Astrocyte (in vitro differentiated cells and primary cell): ENCODE measurements around the gene PYCARD. TPM values are rescaled to one million over a fixed set of nuclear protein-coding genes. Genes with fewer than 3 reads are reported as not detected.
A peak's percentile ranks its signal among the peaks of the same experiment; 100 is the strongest.

Experiments
- DNase-seq: peaks from one replicate; pipeline ENCODE4 v3.0.0-alpha.2; 2010; ENCODE audit warnings: low read depth
- FAIRE-seq: peaks from 2 replicates; lab custom pipeline; 2011; peaks lifted over from hg19 to GRCh38; lab: Jason Lieb, UNC
- H2AFZ ChIP-seq: 2 replicates; pipeline ENCODE4 v1.6.0; 2012; ENCODE audit warnings: low read depth, low read length, inconsistent platforms
- H3K27ac ChIP-seq: 2 replicates; pipeline ENCODE4 v1.5.1; 2011; ENCODE audit warnings: low read depth, low read length, inconsistent platforms
- H3K27me3 ChIP-seq: 2 replicates; pipeline ENCODE4 v1.6.0; 2011; ENCODE audit warnings: low read length, inconsistent platforms; ENCODE audit not compliant: insufficient read depth
- H3K36me3 ChIP-seq: 2 replicates; pipeline ENCODE4 v1.5.1; 2011; ENCODE audit warnings: low read length, inconsistent platforms; ENCODE audit not compliant: insufficient read depth
- H3K4me1 ChIP-seq: 2 replicates; pipeline ENCODE4 v1.5.1; 2011; ENCODE audit warnings: low read length, inconsistent platforms; ENCODE audit not compliant: insufficient read depth
- H3K4me2 ChIP-seq: 2 replicates; pipeline ENCODE4 v1.6.0; 2012; ENCODE audit warnings: low read length, inconsistent platforms
- H3K4me3 ChIP-seq: 2 replicates; pipeline ENCODE4 v1.5.1; 2011; ENCODE audit warnings: low read depth, mild to moderate bottlenecking, low read length, inconsistent platforms; ENCODE audit not compliant: insufficient read depth
- H3K79me2 ChIP-seq: 2 replicates; pipeline ENCODE4 v1.6.0; 2012; ENCODE audit warnings: mild to moderate bottlenecking, low read length, inconsistent platforms; ENCODE audit not compliant: insufficient read depth
- H3K9ac ChIP-seq: 2 replicates; pipeline ENCODE4 v1.6.0; 2012; ENCODE audit warnings: mild to moderate bottlenecking, low read length, inconsistent platforms
- H3K9me3 ChIP-seq: 2 replicates; pipeline ENCODE4 v1.5.1; 2012; ENCODE audit warnings: low read depth, mild to moderate bottlenecking, low read length, inconsistent platforms; ENCODE audit not compliant: insufficient read depth
- H4K20me1 ChIP-seq: 2 replicates; pipeline ENCODE4 v1.6.0; 2012; ENCODE audit warnings: low read length, inconsistent platforms; ENCODE audit not compliant: insufficient read depth
- H3K27ac Mint-ChIP-seq: one replicate; pipeline ENCODE4 v1.8.0; 2021; ENCODE audit warnings: mild to moderate bottlenecking, mixed read lengths; ENCODE audit not compliant: unreplicated experiment
- H3K27me3 Mint-ChIP-seq: one replicate; pipeline ENCODE4 v1.8.0; 2021; ENCODE audit warnings: low read depth, mixed read lengths; ENCODE audit not compliant: unreplicated experiment
- H3K36me3 Mint-ChIP-seq: one replicate; pipeline ENCODE4 v1.8.0; 2021; ENCODE audit warnings: low read depth, mixed read lengths; ENCODE audit not compliant: unreplicated experiment
- H3K4me1 Mint-ChIP-seq: one replicate; pipeline ENCODE4 v1.8.0; 2021; ENCODE audit warnings: low read depth, mixed read lengths; ENCODE audit not compliant: unreplicated experiment
- H3K4me3 Mint-ChIP-seq: one replicate; pipeline ENCODE4 v1.8.0; 2021; ENCODE audit warnings: mild to moderate bottlenecking, moderate library complexity, mixed read lengths; ENCODE audit not compliant: unreplicated experiment
- H3K9me3 Mint-ChIP-seq: one replicate; pipeline ENCODE4 v1.8.0; 2021; ENCODE audit warnings: mild to moderate bottlenecking, mixed read lengths; ENCODE audit not compliant: unreplicated experiment
- EZH2 ChIP-seq: IDR thresholded peaks from 2 replicates; pipeline ENCODE4 v1.6.1; 2012; ENCODE audit warnings: mild to moderate bottlenecking, low read length, inconsistent platforms; ENCODE audit not compliant: insufficient read depth
- total RNA-seq: library from RNA; stranded (reverse); gene quantifications from 2 replicates; pipeline ENCODE4 v1.2.1, GENCODE V29; 2021
- TF ChIP-seq, protein P1 (sequence below): IDR thresholded peaks from 2 replicates; pipeline ENCODE4 v1.5.1; 2011; ENCODE audit warnings: low read depth, mild to moderate bottlenecking, inconsistent platforms, low read length, moderate library complexity; ENCODE audit not compliant: insufficient read depth

The PYCARD gene
- total RNA-seq, 1 donor from 2014 or later: 7.3 TPM

DNA sequence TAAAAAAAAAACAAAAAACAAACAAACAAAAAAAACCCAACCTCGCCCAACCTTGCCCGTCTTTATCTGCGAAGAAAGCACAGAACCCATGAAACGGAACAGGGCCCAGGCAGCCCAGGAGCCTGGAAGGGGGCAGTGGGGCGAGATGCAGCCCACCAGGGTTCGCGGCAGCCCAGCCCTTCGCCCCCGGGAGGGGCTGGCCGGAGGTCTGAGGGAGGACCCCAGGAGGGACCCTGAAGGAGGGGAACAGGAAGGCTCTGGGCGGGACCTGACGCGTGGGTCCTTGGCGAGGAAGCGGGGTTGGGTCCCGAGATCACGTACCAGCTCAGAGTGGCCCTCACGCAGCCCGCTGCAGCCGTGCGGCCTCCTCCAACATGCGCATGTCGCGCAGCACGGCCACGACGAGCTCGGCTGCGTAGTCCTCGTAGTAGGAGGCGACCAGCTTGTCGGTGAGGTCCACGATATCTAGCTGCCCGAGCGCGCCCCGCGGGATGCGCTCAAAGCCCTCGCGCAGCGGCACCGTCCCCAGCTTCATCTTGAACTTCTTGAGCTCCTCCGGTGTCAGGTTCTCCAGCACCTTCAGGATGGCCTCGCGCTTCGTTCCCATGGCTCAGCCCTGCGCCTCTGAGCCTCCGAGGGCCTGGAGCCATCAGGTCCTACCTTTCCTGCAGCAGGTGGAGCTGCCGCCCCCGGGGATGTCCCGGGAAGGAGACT is 14.0 kb upstream of the PYCARD start, which contains the start of gene PYDC1:
PYDC1 (minus strand) TSS at position 714 of the 714 bp plus-strand sequence; CDS start at position 607, 107 bp downstream.
- Histone ChIP-seq H3K9me3 (no peaks in the 10 kb centered on the region), H3K4me2 (peak within 1 kb of the TSS; percentile 87), H4K20me1 (no peaks in the 10 kb centered on the region), H2AFZ (peak within 1 kb of the TSS; percentile 56), H3K27ac (no peak within 1 kb of the TSS), H3K36me3 (no peaks in the 10 kb centered on the region), H3K9ac (no peak within 1 kb of the TSS), H3K27me3 (peaks cover 39% of the 10 kb centered on the region), H3K4me3 (no peak within 1 kb of the TSS), H3K4me1 (peaks cover 12% of the 10 kb centered on the region), H3K79me2 (no peaks in the 10 kb centered on the region)
- Mint-ChIP-seq H3K4me1 (no peaks in the 10 kb centered on the region), H3K9me3 (peaks cover 5% of the 10 kb centered on the region), H3K36me3 (no peaks in the 10 kb centered on the region), H3K27ac (no peak within 1 kb of the TSS), H3K4me3 (no peak within 1 kb of the TSS), H3K27me3 (peaks cover 80% of the 10 kb centered on the region)
- FAIRE-seq (no peak), DNase-seq (no peak)
- TF ChIP-seq, protein P1, sequence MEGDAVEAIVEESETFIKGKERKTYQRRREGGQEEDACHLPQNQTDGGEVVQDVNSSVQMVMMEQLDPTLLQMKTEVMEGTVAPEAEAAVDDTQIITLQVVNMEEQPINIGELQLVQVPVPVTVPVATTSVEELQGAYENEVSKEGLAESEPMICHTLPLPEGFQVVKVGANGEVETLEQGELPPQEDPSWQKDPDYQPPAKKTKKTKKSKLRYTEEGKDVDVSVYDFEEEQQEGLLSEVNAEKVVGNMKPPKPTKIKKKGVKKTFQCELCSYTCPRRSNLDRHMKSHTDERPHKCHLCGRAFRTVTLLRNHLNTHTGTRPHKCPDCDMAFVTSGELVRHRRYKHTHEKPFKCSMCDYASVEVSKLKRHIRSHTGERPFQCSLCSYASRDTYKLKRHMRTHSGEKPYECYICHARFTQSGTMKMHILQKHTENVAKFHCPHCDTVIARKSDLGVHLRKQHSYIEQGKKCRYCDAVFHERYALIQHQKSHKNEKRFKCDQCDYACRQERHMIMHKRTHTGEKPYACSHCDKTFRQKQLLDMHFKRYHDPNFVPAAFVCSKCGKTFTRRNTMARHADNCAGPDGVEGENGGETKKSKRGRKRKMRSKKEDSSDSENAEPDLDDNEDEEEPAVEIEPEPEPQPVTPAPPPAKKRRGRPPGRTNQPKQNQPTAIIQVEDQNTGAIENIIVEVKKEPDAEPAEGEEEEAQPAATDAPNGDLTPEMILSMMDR: no peak
- TF ChIP-seq EZH2: peak; percentile 77

DNA sequence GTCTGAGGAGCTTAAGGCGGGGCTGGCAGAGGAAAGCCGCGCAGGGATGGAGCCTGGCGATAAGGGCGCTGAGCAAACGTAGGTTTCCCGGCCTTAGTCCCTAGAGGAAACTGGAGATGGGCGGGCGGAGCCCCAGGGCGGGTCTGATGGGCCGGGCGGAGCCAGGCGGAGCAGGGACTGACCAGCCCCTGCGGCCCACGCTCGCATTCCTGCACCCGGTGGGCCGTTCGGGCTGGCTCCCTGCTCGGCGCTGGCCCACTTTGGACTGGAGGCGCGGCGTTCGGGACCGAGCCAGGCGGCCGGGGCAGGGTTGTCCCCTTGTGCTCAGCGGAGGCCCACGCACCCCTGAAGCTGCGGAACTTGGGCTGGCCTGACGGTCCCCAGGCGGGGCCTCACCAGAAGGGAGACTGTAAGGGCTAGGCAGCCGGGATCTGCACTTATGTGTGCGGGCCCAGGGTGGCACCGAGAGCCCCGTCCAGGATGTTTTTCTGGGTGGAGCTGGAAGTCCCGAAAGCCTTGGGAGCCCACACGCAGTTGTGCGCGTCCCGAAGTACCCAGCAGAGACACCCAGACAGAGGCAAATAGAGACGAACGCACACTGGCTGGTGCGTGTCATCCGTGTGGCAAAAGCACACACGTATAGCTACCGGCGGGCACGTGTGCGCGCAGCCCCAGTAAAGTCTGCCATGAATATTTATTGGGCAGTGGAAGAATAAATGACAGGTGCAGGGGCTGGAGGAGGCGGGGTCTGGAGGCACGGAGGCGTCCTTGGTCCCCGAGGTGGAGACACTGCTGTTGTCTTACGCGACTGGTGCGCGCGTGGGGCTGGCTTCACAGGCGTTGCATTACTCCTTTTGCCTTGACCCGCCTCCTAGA is 13.0 kb upstream of the PYCARD start:
- Histone ChIP-seq H3K79me2 (no peaks in the 10 kb centered on the region), H3K27me3 (peaks cover 39% of the 10 kb centered on the region), H3K9me3 (no peaks in the 10 kb centered on the region), H3K4me2 (peak overlapping the region; percentile 87), H3K27ac (no peak overlapping the region), H4K20me1 (no peaks in the 10 kb centered on the region), H3K4me1 (peaks cover 12% of the 10 kb centered on the region), H3K9ac (peak overlapping the region; percentile 40), H3K4me3 (peak overlapping the region; percentile 51), H2AFZ (peak overlapping the region; percentile 88), H3K36me3 (no peaks in the 10 kb centered on the region)
- no peak for TF ChIP-seq EZH2
- TF ChIP-seq, protein P1: no peak
- DNase-seq (peak; percentile 56), FAIRE-seq (no peak)
- Mint-ChIP-seq H3K27me3 (peaks cover 72% of the 10 kb centered on the region), H3K4me1 (no peaks in the 10 kb centered on the region), H3K9me3 (peaks cover 3% of the 10 kb centered on the region), H3K27ac (no peak overlapping the region), H3K36me3 (no peaks in the 10 kb centered on the region), H3K4me3 (peak overlapping the region; percentile 69)
